SK-N-MC (cell line): ENCODE data around the gene PTPRG.

ENCODE experiments used
- EZH2 ChIP-seq: fragments of 200-600 bp; sonication (generic); IDR thresholded peaks from one replicate; pipeline ENCODE4 v1.6.1; 2017; ENCODE audit warnings: antibody characterized with exemption
- FOXP2 ChIP-seq: optimal IDR thresholded peaks from 2 replicates; pipeline ENCODE3; 2011; ENCODE audit warnings: mild to moderate bottlenecking, moderate library complexity; ENCODE audit not compliant: insufficient read depth; ENCODE audit errors: extremely low read length, control extremely low read depth
- POLR2AphosphoS5 ChIP-seq: IDR thresholded peaks from 2 replicates; pipeline ENCODE4 v1.6.1; 2012; ENCODE audit warnings: mild to moderate bottlenecking, low read depth, low read length, borderline replicate concordance

DNA sequence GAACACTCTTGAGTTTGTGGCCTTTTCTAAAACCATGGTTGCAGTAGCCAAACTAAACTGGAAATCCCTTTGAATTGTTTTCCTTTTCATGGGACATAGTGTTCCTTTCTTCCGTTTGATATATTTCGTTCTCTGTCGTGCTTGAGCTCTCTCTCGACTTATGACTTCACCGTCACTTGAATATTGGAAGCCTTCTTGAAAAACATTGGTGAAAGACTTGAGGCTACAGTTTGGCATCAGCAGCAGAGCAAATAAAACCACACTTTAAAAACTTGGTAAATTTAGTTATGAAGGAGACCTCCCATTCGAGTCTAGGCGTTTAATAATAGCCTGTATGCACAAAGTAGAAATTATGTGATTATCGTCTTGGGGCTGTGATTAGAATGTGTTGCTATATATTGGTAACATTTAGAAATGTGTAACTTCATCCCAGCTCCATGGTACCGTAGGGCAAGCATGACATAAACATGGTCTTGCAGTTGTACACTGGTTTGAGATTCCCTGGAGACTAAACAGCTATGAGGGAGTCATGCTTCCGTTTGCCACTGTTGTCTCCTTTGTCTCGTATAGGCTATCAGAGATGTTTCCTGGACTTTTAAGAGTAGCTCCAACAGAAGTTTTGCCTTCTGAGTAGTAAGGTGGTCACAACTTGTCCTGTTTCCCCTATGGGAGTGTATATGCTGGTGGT lies 122.3 kb downstream of the PTPRG start:
- no peak for TF ChIP-seq EZH2
- TF ChIP-seq POLR2AphosphoS5, result no peak
- TF ChIP-seq FOXP2, result no peak
